T1000 (cell line): ENCODE data around the gene KLF2.
"Not testable (repeated sequence)": the region's sequence is repeated elsewhere in the genome, so short reads cannot be mapped to it uniquely, and the experiment has no call there.

ENCODE experiments used
- DNase-seq: peaks from one replicate; lab custom pipeline; 2025; ENCODE audit warnings: mixed read lengths; lab: John Stamatoyannopoulos, UW

The KLF2 gene

DNA sequence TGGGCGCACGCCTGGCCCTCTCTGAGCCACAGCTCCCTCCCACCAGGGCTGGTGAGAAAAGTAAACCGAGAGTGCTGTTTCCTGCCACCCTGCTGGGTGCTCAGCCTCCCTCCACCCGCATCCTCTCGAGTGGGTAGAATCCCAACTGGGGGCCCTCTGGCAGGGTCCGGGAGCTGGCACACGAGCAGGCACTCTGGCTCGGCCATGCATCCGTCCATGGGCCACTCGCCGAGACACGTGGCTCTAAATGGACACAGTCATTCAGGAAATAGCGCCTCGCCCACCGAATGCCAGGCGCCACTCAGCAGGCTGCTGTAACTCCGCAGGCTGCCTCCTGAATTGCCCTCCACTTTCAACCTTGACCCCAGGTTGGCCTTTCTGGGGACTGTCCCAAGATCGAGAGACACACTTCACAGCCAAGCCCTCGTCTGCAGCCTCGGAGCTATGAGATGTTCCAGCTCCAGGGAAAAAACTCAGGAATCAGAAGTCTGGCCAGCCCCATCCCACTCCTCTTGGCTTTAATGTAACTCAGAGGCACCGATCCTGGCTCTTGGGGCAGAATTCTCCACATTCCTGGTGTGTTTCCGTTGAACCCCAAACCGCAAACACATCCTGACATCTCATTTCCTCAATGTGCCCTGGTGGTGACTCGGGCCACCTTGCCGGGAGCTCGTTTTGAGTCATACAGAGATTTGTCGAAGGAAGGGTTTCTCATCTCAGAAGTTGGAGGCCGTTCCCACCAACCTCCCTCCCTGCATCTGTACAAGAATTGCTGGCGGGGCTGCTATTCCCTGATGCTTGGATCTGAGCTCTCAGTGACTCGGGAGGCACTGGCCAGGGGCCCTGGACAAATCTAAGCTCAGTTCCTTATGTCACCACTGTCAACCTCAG, 14.1 kb downstream of the KLF2 start:
- DNase-seq: peak; percentile 62

GRCh38 chr19:16339361-16339725, 14.7 kb downstream of the KLF2 start:
- no peak for DNase-seq

- no peak for DNase-seq
Measured at GRCh38 chr19:16340092-16340491, 15.5 kb downstream of the KLF2 start.

DNA sequence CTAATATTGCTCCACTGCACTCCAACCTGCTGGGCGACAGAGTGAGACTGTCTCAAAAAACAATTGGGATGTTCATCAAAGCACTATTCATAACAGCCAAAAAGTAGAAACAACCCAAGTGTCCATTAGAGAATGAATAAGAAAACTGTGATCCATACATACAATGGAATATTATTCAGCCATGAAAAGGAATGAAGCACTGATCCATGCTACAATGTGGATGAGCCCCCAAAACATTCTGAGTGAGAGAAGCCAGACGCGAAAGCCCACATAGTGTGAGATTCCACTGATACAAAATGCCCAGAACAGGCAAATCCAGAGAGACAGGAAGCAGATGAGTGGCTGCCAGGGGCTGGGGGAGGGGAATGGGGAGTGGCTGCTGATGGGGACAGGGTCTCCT, 16.0 kb downstream of the KLF2 start:
- no peak for DNase-seq

DNA sequence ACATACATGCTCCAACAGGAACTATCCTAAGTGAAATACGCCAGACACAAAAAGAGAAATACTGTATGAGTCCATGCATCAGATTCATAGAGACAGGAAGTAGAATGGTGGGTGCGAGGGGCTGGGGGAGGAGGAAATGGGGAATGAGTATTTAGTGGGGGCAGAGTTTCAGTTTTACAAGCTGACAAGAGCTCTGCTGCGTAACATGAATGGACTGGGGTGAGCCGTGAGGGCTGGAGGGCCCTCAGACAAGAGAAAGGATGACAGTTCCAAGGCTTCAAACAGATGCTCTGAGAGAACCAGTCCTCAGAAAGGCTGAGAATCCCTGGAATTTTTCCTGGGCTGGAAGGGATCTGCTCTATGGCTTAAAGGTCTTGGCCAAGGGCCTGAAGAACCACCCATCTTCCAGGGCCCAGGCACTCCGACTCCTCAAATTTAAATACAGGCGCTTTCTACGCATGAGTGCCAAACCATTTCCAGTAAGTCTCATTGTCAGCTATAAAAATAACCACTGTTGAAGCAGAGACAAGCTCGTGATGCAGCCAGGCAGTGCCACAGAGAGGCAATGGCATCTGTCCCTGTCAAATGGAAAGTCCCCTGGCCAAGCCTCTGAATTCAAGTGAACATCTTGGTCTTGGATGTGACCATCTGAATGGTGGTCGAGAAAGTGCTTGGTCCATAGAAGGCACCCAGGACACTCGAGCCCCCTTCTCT, 17.5 kb downstream of the KLF2 start:
- DNase-seq: no peak

- DNase-seq: no peak
Measured at GRCh38 chr19:16343156-16343555, 18.5 kb downstream of the KLF2 start.

DNA sequence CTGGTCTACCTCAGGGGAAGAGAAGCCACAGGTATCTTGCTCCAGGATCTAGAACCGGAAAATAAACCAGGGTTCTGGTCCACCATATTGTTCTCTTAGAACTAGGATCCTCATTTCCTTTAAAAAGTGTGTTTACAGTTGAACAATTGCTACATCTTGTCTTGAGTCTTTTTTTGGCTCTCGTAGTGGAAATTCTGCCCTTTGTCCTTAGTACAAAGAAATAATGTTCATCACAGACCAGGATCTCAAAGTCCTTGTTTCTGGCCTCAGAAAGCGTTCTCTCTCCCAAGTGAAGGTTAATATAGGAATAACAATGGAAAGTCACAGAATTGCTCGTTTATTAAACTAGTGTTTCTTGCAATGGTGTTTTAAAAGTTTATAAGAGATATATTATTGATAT, 20.8 kb downstream of the KLF2 start:
- DNase-seq: no peak

GRCh38 chr19:16347099-16347498, 22.5 kb downstream of the KLF2 start:
- not testable (repeated sequence) for DNase-seq

DNA sequence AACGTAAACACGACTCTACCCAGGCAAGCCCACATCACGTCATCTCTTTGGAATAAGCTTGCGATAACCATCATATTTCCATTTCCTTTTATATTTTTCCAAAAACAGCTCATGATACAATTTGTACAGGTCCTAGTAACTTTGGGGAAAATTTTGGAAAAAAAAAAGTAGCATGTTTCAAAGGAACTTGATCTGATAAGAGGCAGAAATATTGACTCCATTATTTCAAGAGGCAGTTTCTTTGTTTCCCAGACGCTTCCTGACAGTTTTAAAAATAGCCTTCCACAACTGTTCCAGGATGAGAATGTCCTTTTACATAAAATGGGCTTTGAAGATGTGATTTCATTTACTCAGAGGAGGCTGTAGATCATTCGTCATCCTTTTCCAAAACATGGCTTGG, 23.1 kb downstream of the KLF2 start:
- DNase-seq: no peak

- no peak for DNase-seq
Measured at GRCh38 chr19:16349551-16350152, 25.0 kb downstream of the KLF2 start.

- no peak for DNase-seq
Measured at GRCh38 chr19:16351133-16351809, 26.6 kb downstream of the KLF2 start.

GRCh38 chr19:16355293-16356043, 30.8 kb downstream of the KLF2 start:
- no peak for DNase-seq

GRCh38 chr19:16358456-16358855, 33.8 kb downstream of the KLF2 start:
- DNase-seq: no peak

DNA sequence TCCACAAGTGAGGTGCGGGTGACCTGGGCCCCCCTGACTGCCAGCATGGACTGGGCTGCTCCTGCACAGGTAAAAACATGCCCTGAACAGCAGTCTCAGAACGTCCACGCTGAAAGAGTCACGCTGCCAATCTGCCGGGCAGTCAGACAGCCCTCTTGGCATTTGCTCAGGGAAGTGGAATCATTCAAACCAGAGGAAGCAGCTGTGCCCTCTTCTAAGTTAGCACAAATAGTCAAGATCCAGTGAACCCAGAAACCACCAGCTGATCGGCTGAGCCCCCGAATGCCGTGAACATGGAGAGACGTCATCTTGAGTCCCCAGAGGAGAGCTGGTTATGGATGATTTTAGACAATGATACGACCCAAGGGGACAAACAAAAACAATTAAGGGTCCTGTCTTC, 34.4 kb downstream of the KLF2 start:
- DNase-seq: no peak

DNA sequence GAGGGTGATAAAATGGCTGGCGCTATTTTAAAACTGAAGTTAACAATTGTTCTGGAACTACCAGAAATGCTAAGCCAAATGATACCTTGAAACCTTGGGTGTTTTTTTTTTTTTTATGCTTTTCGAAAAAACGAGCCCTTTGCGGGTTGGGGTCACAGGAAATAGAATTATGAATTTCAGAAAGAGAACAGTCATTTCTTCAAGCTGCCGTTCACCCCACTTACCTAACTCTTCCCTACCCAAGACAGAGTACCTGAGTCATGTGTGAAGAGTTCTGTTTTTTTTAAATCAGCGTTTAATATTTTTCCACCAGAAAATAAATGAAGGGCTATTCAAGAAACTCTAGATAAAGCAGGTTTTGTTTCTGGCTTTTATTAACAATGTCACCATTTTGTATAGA, 35.3 kb downstream of the KLF2 start:
- no peak for DNase-seq

DNA sequence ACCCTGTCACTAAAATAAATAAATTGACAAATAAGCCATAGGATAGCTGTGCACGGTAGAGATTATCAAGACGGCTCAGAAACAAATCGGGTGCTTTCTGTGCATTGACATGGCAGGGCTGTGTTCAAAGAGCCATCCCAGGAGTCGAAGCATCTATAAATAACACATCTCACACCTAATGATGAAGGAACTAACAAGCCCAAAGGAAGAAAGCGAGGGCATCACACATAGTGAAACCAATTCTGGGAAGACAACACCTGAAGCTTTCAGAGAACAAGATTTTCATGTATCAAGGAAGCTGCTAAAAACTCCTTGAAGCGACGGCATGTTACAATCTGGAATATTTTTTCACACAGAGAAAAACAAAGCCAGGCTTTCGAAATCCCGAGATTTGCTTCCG, 36.1 kb downstream of the KLF2 start:
- DNase-seq: no peak

DNA sequence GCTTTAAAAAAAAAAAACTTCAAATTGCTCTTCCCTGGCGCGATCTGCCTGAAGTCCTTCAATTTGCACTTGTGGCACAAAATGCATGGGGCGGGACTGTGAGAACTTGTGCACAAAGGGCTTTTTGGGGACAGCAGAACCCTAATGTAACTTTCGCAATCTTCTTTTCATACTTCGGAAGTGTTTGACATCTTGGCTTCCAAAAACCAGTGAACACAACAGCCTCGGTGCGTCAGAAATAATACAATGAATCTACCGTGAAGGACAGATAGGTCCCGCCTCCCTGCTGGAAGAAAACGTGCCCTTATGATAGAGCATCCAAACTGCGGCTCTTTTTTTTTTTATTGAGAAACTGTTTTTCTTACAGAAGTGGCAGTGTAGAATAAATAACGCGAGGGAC, 36.6 kb downstream of the KLF2 start:
- no peak for DNase-seq

- DNase-seq: no peak
Measured at GRCh38 chr19:16361926-16362325, 37.3 kb downstream of the KLF2 start.

DNA sequence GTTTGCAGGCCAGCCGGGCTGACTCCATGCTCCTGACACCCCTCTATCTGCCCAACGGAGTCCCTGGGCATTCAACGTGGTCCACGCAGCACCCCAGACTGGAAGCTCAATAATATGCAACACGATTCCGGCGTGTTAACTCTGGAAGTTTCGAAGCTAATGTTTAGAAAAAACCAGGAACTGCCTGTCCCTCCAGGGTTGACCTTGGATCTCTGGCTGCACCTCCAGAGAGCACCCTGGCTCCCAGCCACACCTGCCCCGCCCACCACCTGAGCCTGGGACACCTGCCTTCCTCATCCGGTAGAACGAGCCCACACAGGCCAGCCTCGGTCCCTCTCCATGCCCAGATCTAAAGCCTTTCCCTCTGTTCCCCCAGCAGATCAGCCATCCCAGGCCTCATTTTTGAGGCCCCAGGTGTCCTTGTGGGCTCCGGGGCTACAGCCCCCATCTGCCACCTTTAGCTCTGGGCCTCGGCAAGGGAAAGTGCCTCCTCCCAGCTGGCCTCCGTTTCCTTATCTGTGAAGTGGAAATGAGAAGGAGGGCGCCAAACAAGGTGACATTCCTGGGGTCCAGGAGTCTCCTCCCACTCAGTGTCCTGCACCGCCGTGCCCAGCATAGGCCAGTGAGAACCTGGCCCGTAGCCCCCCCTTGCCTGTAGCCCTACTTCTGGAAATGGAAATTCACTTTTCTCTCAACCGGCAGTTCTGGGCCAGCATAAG, 38.7 kb downstream of the KLF2 start:
- DNase-seq: no peak

- no peak for DNase-seq
Measured at GRCh38 chr19:16363852-16364230, 39.2 kb downstream of the KLF2 start.

GRCh38 chr19:16364231-16364865, 39.7 kb downstream of the KLF2 start:
- no peak for DNase-seq
